GM21737 (cell line): ENCODE results near the gene NELL1.
"Not testable (repeated sequence)": the region's sequence is repeated elsewhere in the genome, so short reads cannot be mapped to it uniquely, and the experiment has no call there.

Source experiments
- ATAC-seq: cut with Tn5 transposase; IDR thresholded peaks from one replicate; pipeline ENCODE4 v1.9.1; 2021; ENCODE audit warnings: mild to moderate bottlenecking, moderate library complexity; ENCODE audit not compliant: unreplicated experiment

NELL1 gene

DNA sequence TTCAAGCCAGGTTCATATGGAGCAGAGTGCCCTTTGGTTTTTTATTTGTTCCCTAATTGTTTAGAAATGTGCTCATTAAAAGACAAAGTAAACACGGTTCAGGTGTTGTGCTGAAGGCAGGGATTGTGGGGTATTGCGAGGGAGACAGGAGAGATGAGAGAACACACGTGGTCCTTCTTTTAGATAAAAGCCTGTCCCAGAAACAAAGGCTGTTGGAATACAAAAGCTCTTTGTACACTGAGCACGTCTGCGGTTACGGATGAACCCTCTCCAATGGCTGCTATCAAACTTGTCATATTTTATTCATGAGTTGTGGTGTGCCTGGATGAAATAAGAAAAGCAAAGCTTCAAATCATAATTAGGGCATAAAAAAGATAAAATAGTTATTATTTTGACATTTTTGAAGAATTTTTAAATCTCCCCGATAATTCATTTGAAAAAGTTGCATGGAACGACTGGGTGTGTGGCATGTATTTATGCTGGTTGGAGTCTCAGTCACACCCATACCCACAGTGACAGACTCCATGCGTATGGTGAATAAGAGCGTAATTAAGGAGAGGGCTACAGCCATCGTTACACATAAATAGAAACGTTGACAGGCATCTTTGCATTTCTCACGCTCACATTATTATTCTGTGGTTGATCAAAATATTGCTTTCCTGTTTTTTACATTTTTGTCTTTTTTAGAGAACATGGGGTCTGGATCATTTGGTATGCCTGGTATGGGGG lies 92.9 kb downstream of the NELL1 start:
- no peak for ATAC-seq

- no peak for ATAC-seq
These were observed 93.6 kb downstream of the NELL1 start for GRCh38 chr11:20762980-20763379.

DNA sequence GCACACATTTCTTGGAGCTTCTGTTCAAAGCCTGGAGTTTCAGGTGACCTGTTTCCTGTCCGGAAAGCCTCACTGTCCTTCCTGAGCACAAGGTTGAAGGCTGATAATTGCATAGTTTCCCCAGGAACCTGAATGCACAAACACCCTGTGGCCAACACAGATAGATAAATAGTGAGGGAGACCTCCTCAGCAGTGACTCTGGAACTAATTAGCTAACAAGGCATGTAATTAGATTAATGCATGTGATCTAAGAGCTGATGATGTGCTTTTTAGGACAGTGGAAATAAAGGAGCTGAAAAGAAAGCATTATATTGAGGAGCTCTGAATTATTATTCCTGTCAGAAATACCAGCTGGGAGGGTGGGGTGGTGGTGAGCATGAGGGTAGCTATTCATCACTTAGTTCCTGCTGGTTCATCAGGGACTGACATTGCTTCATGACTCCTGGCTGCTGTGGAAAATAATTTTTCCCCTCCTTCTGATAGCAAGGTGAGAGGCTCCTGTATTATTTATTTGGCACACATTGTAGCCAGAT lies 101.1 kb downstream of the NELL1 start:
- no peak for ATAC-seq

GRCh38 chr11:20771026-20771425 lies 101.6 kb downstream of the NELL1 start:
- ATAC-seq = no peak

DNA sequence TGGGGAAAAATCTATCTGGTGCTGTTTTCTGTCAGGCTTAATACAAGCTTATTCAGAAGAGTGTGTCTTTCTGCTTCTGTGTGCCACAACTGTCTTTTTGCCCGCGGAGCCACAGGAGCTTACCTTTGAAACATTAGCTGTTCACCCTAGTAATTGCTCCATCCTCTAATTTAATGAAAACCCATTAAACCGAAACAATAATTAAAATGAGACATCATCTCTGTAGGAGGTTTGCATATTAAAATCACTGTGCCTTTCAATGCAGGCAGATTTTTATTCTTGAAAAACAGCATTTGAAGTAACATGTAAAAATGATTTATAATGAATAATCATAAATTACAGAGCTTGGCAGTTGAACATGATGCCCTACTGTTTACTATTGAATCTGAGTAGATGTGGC lies 102.3 kb downstream of the NELL1 start:
- no peak for ATAC-seq

DNA sequence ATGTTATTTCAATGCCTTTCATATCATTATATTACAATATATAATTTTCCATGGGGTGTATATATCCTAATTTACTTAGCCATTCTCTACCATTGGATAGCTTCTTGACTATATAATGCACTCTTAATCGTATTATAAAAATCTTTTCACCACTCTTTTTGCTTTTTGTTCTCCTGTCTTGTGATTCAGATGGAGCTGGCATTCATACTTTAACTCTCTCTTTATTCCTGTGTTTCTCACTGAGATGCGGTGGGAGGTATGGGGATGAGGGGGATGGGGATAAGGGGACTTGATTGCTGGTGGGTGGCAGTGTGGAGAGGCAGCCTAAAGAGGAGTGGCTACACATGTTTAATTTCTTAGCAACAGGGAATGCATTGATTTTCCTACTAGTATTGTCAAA lies 105.9 kb downstream of the NELL1 start:
- ATAC-seq = no peak

GRCh38 chr11:20782775-20783174 lies 113.4 kb downstream of the NELL1 start:
- no peak for ATAC-seq

DNA sequence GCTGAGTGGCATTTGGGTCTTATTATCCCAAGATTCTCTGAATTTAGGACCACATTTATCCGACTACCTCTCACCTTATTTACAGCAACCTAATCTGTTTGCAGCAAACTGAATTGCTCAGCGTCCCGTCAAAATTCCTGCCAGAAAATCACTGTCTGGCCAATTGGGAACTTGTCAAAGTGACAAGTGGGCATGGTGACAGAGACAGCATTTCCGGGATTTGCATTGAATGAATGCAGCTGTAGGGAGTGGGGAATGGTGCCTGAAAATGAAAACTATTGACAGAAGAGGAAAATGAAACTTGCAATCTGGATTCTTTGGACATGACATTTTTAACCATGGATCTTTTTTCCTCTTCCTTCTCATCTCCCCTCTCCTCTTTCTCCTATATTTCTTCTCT lies 113.8 kb downstream of the NELL1 start:
- ATAC-seq = no peak

DNA sequence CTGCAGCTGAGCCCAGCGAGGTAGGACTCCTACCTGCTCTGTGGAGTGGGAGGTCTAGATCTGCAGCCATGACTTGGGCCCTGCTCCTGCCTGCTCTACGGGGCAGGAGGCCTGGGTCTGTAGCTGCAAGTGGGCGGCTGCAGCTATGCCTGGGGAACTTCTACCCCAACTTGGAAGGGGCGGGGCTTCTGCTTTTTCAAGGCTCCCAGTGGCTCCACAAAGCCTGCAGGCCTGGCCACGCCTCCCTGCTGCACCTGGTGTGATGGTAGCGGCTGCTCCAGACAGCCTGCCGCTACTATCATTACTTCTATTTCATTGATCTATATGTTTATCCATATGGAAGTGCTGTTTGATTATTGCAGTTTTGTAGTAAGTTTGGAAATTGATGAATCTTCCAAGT lies 121.2 kb downstream of the NELL1 start:
- ATAC-seq = no peak

DNA sequence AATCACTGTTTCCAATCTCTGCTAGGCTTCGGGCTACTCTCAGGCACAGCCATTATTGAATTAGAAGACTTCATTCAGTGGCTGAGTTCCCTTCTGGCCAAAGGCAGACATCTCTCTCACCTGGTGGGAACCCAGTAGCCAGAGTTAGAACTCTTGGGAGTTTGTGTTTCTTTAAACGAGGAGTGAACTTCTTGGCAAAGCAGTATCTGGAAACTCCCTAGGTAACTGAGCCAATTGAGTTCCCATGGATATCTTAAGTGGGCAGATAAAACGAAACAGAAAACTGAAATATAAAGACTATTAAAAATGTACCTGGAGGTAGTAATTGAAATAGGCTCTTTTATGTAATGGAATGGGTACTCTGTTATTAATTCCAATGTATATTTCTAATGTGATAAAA lies 125.6 kb downstream of the NELL1 start:
- no peak for ATAC-seq

DNA sequence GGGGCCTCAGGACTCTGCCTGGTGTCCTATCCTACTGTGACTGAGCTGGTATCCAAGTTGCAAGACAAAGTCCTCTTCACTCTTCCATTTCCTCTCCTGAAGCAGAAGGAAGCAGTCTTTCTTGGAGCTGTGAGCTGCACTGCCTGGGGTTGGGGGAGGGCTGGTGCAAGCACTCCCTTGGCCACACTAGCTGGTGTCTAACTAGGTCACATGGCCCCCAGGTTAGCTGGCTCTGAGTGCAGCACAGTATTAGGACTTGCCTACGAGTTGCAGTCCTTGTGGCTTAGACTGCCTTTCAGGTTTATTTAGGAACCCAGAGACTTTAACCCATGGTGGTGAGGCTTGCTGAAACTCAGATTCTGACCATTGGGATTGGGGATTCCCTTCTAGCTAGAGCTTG lies 138.9 kb downstream of the NELL1 start:
- ATAC-seq = no peak

GRCh38 chr11:20821046-20821445 lies 151.7 kb downstream of the NELL1 start:
- no peak for ATAC-seq

GRCh38 chr11:20821470-20821869 lies 152.1 kb downstream of the NELL1 start:
- no peak for ATAC-seq

DNA sequence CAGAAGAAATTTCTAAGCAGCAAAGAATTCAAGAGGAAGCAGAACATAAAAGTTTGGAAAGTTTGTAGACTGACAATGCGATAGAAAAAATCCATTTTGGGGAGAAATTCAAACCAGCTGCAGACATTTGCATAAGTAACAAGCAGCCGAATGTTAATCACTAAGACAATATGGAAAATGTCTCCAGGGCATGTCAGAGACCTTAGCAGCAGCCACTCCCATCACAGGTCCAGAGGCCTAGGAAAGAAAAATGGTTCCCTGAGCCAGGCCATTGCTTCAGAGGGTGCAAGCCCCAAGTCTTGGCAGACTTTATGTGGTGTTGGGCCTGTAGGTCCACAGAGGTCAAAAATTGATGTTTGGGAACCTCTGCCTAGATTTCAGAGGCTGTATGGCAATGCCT lies 155.4 kb downstream of the NELL1 start:
- ATAC-seq = no peak

- no peak for ATAC-seq
These were observed 166.2 kb downstream of the NELL1 start for GRCh38 chr11:20835561-20835960.

- no peak for ATAC-seq
These were observed 169.8 kb downstream of the NELL1 start for GRCh38 chr11:20839231-20839630.

DNA sequence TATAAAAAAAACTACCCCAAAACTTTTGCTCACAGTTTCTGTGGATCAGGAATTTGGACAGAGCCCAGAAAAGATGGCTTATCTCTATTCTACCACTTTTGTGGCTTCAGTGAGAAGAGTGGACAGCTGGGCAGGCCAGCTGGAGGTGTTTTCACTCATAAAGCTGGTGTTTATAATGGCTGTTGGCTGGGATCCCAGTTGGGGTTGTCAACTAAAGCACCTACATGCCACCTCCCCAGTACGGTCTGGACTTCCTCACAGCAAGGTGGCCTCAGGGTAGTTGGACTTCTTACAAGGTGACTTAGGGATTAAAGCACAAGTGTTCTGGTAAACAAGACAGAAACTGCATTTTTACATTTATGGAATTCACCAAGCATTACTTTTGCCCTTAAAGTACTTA lies 171.0 kb downstream of the NELL1 start:
- ATAC-seq = no peak

DNA sequence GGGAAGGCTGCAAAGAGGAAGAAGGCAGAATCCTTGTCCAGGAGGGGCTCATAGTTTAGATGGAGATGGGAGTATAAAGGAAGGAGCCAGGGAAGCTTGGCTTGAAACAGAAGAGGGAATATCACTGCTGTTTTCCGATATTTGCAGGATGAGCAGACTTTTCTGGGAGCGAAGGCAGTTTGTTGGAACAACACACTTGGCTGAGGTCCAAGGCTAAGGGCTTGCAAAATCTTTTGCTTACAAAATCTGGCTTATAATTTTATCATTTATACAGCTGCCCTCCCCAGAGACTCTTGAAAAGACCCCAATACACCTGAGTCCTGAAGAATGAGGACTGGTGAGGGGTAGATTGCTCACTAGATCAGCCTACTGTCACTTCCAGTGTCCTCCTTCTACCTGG lies 174.8 kb downstream of the NELL1 start:
- ATAC-seq = no peak

- ATAC-seq = no peak
These were observed 175.2 kb downstream of the NELL1 start for GRCh38 chr11:20844630-20845029.

- no peak for ATAC-seq
These were observed 185.0 kb downstream of the NELL1 start for GRCh38 chr11:20854215-20854955.

- ATAC-seq = no peak
These were observed 191.9 kb downstream of the NELL1 start for GRCh38 chr11:20861322-20861721.

GRCh38 chr11:20862263-20862662 lies 192.9 kb downstream of the NELL1 start:
- not testable (repeated sequence) for ATAC-seq
